HL-60 (cell line): Measurements from ENCODE around the gene PIP4K2A.

ENCODE experiments used
- CTCF ChIP-seq: IDR thresholded peaks from one replicate; pipeline ENCODE4 v1.5.1; 2011; ENCODE audit warnings: low read length, control low read depth, inconsistent platforms; ENCODE audit not compliant: insufficient read depth
- GABPA ChIP-seq: IDR thresholded peaks from 2 replicates; pipeline ENCODE4 v1.6.1; 2012; ENCODE audit warnings: low read depth
- POLR2AphosphoS5 ChIP-seq: IDR thresholded peaks from 2 replicates; pipeline ENCODE4 v1.6.1; 2012; ENCODE audit warnings: low read depth
- REST ChIP-seq: IDR thresholded peaks from 2 replicates; pipeline ENCODE4 v1.6.1; 2012; ENCODE audit warnings: low read depth; ENCODE audit not compliant: insufficient replicate concordance

GRCh38 chr10:22683140-22683389 lies 31.3 kb downstream of the PIP4K2A start:
- TF ChIP-seq GABPA, result no peak
- TF ChIP-seq CTCF, result no peak
- TF ChIP-seq REST, result no peak
- TF ChIP-seq POLR2AphosphoS5, result no peak
